Endothelial cell of umbilical vein (primary cell): ENCODE results near the gene ACBD7. TPM values are rescaled to one million over a fixed set of nuclear protein-coding genes. Genes with fewer than 3 reads are reported as not detected.

Experiments used
- BruUV-seq: library from RNA; stranded (reverse); fragments of 400-500 nt; replicated peaks from 2 replicates; lab custom pipeline; 2021; lab: Mats Ljungman, UMichigan
- CTCF ChIA-PET: fragments of 300-600, 350-600 bp; sonication (Branson Sonifier 250); formaldehyde crosslinking; loops from one replicate; lab custom pipeline; 2021; ENCODE audit warnings: antibody characterized with exemption, inconsistent platforms; lab: Charles Lee
- POLR2A ChIA-PET: fragments of 300-600, 350-600 bp; sonication (Branson Sonifier 250); formaldehyde crosslinking; loops from one replicate; lab custom pipeline; 2021; ENCODE audit warnings: antibody characterized with exemption, inconsistent platforms; lab: Charles Lee
- DNase-seq: peaks from one replicate; pipeline ENCODE4 v3.0.0-alpha.2; 2011; ENCODE audit warnings: low read depth, low spot score
- FAIRE-seq: peaks from 2 replicates; lab custom pipeline; 2011; peaks lifted over from hg19 to GRCh38; lab: Jason Lieb, UNC
- H2AFZ ChIP-seq: 2 replicates; pipeline ENCODE4 v1.6.0; 2012; ENCODE audit warnings: low read depth, low read length, control low read depth, inconsistent platforms
- H3K27ac ChIP-seq: 2 replicates; pipeline ENCODE4 v1.5.1; 2011; ENCODE audit warnings: low read depth, mild to moderate bottlenecking, control low read depth, low read length, moderate library complexity; ENCODE audit not compliant: insufficient read depth
- H3K27me3 ChIP-seq, 2 experiments: 2 replicates each; pipeline versions ENCODE4 v1.6.0 to v1.6.1; 2011; ENCODE audit warnings: low read length in 2 of 2, mixed read lengths in 1 of 2; ENCODE audit not compliant: control insufficient read depth in 2 of 2, insufficient read depth in 2 of 2
- H3K36me3 ChIP-seq, 2 experiments: 2 replicates in 1 of 2; 3 replicates in 1 of 2; pipeline ENCODE4 v1.5.1; 2011; ENCODE audit warnings: low read length in 2 of 2, mild to moderate bottlenecking in 1 of 2, moderate library complexity in 1 of 2; ENCODE audit not compliant: control insufficient read depth in 2 of 2, insufficient read depth in 2 of 2; ENCODE audit errors: extremely low read depth in 1 of 2
- H3K4me1 ChIP-seq: 3 replicates; pipeline ENCODE4 v1.5.1; 2011; ENCODE audit warnings: mild to moderate bottlenecking, low read length; ENCODE audit not compliant: control insufficient read depth, insufficient read depth; ENCODE audit errors: extremely low read depth
- H3K4me2 ChIP-seq: 2 replicates; pipeline ENCODE4 v1.6.1; 2011; ENCODE audit warnings: low read length, control low read depth, mixed read lengths; ENCODE audit not compliant: insufficient read depth
- H3K4me3 ChIP-seq, 3 experiments: fragments of 200-600 bp in 1 of 3; sonication (generic), shearing (Covaris generic) in 1 of 3; replicated peaks in 1 of 3; 2 replicates each; pipeline ENCODE4 v1.5.1; 2011 to 2016; ENCODE audit warnings: control low read depth in 3 of 3, low read length in 3 of 3, mild to moderate bottlenecking in 2 of 3, inconsistent platforms in 1 of 3, low read depth in 1 of 3, moderate library complexity in 1 of 3; ENCODE audit not compliant: insufficient read depth in 1 of 3
- H3K79me2 ChIP-seq: 2 replicates; pipeline ENCODE4 v1.6.0; 2012; ENCODE audit warnings: low read length, inconsistent platforms; ENCODE audit not compliant: control insufficient read depth, insufficient read depth
- H3K9ac ChIP-seq: replicated peaks from 2 replicates; pipeline ENCODE3; 2011; ENCODE audit warnings: low read length, control low read depth; ENCODE audit not compliant: insufficient read depth; ENCODE audit errors: extremely low read depth
- H3K9me1 ChIP-seq: replicated peaks from 3 replicates; pipeline ENCODE4 v1.6.0; 2011; ENCODE audit warnings: mild to moderate bottlenecking, low read length; ENCODE audit not compliant: control insufficient read depth, insufficient read depth; ENCODE audit errors: extremely low read depth
- H3K9me3 ChIP-seq: replicated peaks from 2 replicates; pipeline ENCODE4 v1.5.1; 2012; ENCODE audit warnings: low read length, inconsistent platforms; ENCODE audit not compliant: control insufficient read depth, insufficient read depth
- H4K20me1 ChIP-seq: replicated peaks from 2 replicates; pipeline ENCODE3; 2011; ENCODE audit warnings: mild to moderate bottlenecking, low read length; ENCODE audit not compliant: control insufficient read depth, insufficient read depth; ENCODE audit errors: extremely low read depth
- CTCF ChIP-seq, 2 donors: IDR thresholded peaks; 1 replicate in 1 of 2; 2 replicates in 1 of 2; pipeline ENCODE4 v1.5.1; 2011; ENCODE audit warnings: low read length in 2 of 2, mild to moderate bottlenecking in 2 of 2, moderate library complexity in 2 of 2, control low read depth in 1 of 2, inconsistent platforms in 1 of 2, low read depth in 1 of 2; ENCODE audit not compliant: insufficient read depth in 1 of 2; ENCODE audit errors: extremely low read depth in 1 of 2
- EZH2 ChIP-seq: IDR thresholded peaks from 2 replicates; pipeline ENCODE4 v1.6.1; 2012; ENCODE audit warnings: borderline replicate concordance, low read depth, mild to moderate bottlenecking, moderate library complexity, low read length, inconsistent platforms; ENCODE audit not compliant: severe bottlenecking
- FOS ChIP-seq: IDR thresholded peaks from 2 replicates; pipeline ENCODE4 v1.6.1; 2011; ENCODE audit warnings: mild to moderate bottlenecking, low read length, moderate library complexity, borderline replicate concordance; ENCODE audit not compliant: insufficient read depth
- GATA2 ChIP-seq: IDR thresholded peaks from 2 replicates; pipeline ENCODE4 v1.7.0; 2011; ENCODE audit warnings: low read depth, mild to moderate bottlenecking, moderate library complexity, mixed read lengths, low read length; ENCODE audit not compliant: insufficient read length, insufficient read depth
- JUN ChIP-seq: IDR thresholded peaks from 2 replicates; pipeline ENCODE4 v1.6.1; 2011; ENCODE audit warnings: borderline replicate concordance, low read depth; ENCODE audit not compliant: insufficient read length, insufficient read depth
- MAX ChIP-seq: IDR thresholded peaks from 2 replicates; pipeline ENCODE4 v1.6.1; 2011; ENCODE audit not compliant: insufficient read depth, insufficient read length
- MYC ChIP-seq: IDR thresholded peaks from one replicate; pipeline ENCODE4 v1.6.1; 2011; ENCODE audit warnings: mild to moderate bottlenecking, low read depth, low read length
- POLR2A ChIP-seq: IDR thresholded peaks from 2 replicates; pipeline ENCODE4 v1.6.1; 2012; ENCODE audit warnings: low read depth, mild to moderate bottlenecking, control low read depth, low read length
- POLR2AphosphoS5 ChIP-seq: IDR thresholded peaks from 2 replicates; pipeline ENCODE4 v1.6.1; 2012; ENCODE audit warnings: low read depth, mild to moderate bottlenecking, control low read depth, low read length, moderate library complexity; ENCODE audit not compliant: insufficient read depth
- dilution Hi-C: fragments of 300-500 bp; cut with MboI; formaldehyde crosslinking; loops from one replicate; pipeline ENCODE4 v1.15.0; 2019; ENCODE audit warnings: low sequenced_read_pairs; ENCODE audit not compliant: extremely low pct_ligation_motif_present
- intact Hi-C: fragments of 100-400 bp; cut with micrococcal nuclease; formaldehyde crosslinking; loops from one replicate; pipeline ENCODE4 v1.10.0; 2022
- polyA plus RNA-seq, 4 experiments: library from polyadenylated mRNA; depleted of rRNA in 3 of 4; stranded (reverse) in 3 of 4; unstranded in 1 of 4; fragments of >200 nt; gene quantifications; 2 replicates each; pipeline versions ENCODE4 v1.2.1 to v1.2.3, GENCODE V29; 2011 to 2012; ENCODE audit warnings: missing spikeins in 1 of 4
- total RNA-seq: library from RNA; stranded (reverse); gene quantifications from 2 replicates; pipeline ENCODE4 v1.2.3, GENCODE V29; 2021

Gene ACBD7
- total and polyA plus RNA-seq, 2 donors (not counting 3 experiments of a cell fraction or from before 2014, with no cell fraction given) = 1.2 to 2.8 TPM

DNA sequence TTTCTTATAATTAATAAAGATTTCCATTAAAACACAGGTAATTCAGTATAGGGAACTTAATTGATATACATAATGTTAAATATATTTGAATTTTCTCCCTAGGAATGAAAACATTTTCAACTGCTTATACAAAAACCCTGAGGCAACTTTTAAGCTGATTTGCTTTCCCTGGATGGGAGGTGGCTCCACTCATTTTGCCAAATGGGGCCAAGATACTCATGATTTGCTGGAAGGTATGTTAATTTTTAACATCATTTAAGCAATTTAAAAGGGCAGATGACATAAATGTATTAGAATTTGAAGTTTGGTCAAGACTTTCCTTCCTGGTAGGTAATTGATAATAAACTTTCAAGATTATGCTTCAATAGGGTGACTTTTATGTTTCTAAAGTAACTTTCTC lies 39.0 kb downstream of the ACBD7 start:
- no peak overlapping the region for H2AFZ ChIP-seq
- H3K9me3 ChIP-seq = no peaks in the 10 kb centered on the region
- H3K4me3 ChIP-seq = no peak overlapping the region
- no peaks in the 10 kb centered on the region for H3K36me3 ChIP-seq
- DNase-seq (no peak), FAIRE-seq (no peak)
- H3K9ac ChIP-seq = no peak overlapping the region
- BruUV-seq = no TSS peak
- no peak for TF ChIP-seq CTCF (IDR thresholded peaks at IDR 0.05; ENCODE audit: extremely low read depth in 1 of 2, insufficient read depth in 1 of 2, low read depth in 1 of 2, low read length in 2 of 2)
- no peak for TF ChIP-seq GATA2
- no peak for TF ChIP-seq JUN
- no peak for TF ChIP-seq POLR2A
- TF ChIP-seq MYC = no peak
- no peak for TF ChIP-seq FOS
- no peak for TF ChIP-seq POLR2AphosphoS5
- TF ChIP-seq MAX = no peak
- no peak for TF ChIP-seq EZH2
- ChIA-PET POLR2A (no interaction called here), CTCF (no interaction called here)
- peaks cover 0 to 2% of the 10 kb centered on the region in 2 experiments for H3K27me3 ChIP-seq
- no peak overlapping the region for H3K4me2 ChIP-seq
- intact Hi-C loops (no loop called here), dilution Hi-C loops (no loop called here)
- no peaks in the 10 kb centered on the region for H4K20me1 ChIP-seq
- H3K4me1 ChIP-seq = no peaks in the 10 kb centered on the region
- no peak overlapping the region for H3K27ac ChIP-seq
- H3K9me1 ChIP-seq = no peaks in the 10 kb centered on the region
- H3K79me2 ChIP-seq = no peaks in the 10 kb centered on the region
